GM03348 (cell line): Measurements from ENCODE around the gene CLASRP.
"Not testable (repeated sequence)": the region's sequence is repeated elsewhere in the genome, so short reads cannot be mapped to it uniquely, and the experiment has no call there.

Source experiments
- DNase-seq: peaks from one replicate; pipeline ENCODE4 v3.0.0; 2012; ENCODE audit warnings: low spot score

Gene CLASRP, protein sequence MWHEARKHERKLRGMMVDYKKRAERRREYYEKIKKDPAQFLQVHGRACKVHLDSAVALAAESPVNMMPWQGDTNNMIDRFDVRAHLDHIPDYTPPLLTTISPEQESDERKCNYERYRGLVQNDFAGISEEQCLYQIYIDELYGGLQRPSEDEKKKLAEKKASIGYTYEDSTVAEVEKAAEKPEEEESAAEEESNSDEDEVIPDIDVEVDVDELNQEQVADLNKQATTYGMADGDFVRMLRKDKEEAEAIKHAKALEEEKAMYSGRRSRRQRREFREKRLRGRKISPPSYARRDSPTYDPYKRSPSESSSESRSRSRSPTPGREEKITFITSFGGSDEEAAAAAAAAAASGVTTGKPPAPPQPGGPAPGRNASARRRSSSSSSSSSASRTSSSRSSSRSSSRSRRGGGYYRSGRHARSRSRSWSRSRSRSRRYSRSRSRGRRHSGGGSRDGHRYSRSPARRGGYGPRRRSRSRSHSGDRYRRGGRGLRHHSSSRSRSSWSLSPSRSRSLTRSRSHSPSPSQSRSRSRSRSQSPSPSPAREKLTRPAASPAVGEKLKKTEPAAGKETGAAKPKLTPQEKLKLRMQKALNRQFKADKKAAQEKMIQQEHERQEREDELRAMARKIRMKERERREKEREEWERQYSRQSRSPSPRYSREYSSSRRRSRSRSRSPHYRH

DNA sequence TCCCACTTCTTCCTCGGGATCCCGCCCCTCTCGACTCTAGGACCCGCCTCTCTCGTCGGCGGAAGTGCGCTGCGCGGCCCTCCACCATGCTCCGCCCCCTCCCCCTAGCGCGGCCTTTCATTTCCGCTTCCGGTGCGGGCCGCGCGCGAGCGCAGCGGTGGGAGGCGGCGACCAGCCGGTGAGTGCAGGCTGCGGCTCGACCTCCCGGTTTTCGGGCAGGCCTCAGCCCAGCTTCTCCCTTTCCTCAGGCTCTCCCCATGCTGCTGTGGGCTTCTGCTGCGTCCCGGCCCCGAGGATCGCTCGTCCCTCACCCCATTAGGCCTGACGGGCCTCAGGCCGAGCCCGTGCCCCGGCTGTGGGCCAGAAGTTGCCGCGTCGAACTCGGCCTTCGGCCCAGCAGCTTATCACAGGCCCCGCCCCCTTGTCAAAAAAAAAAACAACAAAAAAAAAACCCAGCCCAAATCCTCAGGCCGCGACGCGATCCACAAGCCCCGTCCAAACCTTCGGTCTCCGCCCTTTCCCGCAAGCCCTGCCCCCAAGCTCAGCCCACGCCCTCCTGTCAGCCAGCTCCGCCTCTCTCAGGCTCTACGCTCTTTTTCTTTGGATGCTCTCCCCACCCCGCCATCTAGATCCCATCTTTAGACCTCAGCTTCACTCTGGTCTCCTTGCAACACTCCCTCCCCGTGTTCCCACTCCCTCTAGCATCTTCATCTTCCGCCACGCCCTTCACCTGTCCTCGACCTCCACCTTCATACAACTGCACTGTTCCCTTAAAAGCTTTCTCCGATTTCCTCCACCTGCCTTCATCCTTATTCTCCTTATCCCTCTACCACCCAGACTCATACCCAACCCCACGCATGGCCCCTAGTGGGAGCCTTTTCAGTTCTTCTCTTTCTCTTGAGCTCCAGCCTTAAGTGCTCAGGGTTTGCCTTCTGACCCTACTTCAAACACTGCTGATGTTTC is at the start of gene CLASRP:
Gene CLASRP, plus strand, starts transcription at position 115 of the 963 bp plus-strand sequence. CDS start 1,168 bp downstream, outside the sequence.
- peak; percentile 97 for DNase-seq

DNA sequence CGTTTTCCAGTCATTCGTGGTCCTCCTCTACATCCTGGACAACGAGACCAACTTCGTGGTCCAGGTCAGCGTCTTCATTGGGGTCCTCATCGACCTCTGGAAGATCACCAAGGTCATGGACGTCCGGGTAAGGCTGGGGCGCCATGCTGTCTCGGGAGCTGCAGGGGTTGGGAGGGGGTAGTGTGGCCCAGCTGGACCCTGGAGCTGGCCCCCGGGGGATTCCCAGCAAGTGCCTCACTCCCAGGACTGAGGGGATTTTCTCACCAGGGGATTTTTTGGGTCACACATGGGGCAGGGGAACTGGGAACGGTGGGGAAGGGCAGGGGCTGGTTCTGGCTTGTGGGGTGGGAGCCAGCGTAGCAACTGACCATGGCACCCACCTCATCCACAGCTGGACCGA is 48.4 kb upstream of the CLASRP start:
- DNase-seq: no peak

DNA sequence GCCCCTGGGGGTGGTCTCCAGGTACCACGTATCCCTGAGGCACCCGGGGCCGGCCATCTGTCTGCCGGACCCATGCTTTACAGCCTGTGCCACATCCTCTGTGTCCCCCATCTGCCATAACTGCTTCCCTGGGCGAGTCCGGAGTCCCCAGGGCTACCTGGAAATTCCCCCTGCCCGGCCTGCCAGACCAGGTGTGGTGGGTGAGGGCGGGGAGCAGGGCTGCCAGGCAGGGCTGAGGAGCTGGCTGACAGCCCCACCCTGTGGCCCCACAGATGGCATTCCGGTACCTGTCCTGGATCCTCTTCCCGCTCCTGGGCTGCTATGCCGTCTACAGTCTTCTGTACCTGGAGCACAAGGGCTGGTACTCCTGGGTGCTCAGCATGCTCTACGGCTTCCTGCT is 47.9 kb upstream of the CLASRP start:
- no peak for DNase-seq

DNA sequence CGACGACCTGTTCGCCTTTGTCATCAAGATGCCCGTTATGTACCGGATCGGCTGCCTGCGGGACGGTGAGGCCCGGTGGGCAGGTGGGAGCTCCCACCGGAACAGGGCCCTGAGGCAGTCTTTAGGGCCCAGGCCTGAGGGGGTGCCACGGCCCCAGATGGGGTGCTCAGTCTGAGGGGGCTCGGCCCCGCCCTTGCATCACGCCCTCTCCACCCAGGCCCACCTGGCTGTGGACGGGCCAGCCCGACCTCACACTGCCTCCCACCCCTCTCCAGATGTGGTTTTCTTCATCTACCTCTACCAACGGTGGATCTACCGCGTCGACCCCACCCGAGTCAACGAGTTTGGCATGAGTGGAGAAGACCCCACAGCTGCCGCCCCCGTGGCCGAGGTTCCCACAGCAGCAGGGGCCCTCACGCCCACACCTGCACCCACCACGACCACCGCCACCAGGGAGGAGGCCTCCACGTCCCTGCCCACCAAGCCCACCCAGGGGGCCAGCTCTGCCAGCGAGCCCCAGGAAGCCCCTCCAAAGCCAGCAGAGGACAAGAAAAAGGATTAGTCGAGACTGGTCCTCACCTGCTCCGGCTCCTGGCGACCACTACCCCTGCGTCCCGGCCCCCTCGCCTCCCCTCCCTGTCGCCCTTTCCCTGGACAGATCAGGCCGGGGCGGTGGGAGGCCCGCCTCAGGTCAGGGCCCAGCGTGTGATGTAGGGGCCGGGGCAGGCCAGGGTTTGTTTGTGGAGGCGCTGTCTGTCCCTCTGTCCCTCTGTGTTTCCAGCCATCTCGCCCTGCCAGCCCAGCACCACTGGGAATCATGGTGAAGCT is 46.3 kb upstream of the CLASRP start:
- no peak for DNase-seq

DNA sequence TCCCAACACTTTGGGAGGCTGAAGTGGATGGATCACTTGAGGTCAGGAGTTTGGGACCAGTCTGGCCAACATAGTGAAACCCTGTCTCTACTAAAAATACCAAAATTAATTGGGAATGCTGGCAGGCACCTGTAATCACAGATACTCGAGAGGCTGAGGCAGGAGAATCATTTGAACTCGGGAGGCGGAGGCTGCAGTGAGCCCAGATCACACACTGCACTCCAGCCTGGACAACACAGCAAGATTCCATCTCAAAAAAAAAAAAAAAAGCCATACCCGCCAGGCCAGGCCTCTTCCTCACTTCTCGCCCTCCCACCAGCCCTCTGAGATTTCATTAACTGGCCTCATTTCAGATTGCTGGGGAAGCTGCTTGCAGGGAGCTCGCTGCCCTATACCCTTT is 45.3 kb upstream of the CLASRP start:
- no peak for DNase-seq

DNA sequence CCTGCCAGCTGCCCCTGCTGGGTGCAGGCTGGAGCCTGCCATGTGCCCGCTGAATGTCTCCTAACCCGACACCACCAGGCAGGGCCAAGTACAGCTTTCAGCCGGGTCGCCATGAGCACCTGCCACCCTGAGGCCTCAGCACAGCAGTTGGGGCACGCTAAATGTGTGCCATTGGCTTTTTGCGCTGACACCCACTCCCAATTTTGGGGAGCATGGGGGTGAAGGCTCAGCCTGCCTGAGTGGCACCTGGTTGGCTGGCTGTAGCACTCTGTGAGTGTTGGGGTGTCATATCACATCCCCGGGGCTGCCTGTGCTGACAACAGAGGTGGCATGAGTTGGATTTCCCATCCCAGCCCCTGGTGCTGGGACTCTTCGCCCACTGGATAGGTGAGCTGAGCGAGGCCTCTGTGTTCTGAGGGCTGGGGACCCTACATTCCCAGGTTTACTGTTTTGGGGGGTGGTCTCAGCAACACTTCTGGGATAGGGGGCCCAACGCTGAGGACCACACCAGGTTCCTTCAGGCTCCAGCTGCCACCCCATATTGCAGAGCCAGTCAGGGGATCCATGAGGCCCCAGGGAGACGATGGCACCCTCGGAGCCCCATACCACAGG is 44.8 kb upstream of the CLASRP start:
- DNase-seq: no peak

DNA sequence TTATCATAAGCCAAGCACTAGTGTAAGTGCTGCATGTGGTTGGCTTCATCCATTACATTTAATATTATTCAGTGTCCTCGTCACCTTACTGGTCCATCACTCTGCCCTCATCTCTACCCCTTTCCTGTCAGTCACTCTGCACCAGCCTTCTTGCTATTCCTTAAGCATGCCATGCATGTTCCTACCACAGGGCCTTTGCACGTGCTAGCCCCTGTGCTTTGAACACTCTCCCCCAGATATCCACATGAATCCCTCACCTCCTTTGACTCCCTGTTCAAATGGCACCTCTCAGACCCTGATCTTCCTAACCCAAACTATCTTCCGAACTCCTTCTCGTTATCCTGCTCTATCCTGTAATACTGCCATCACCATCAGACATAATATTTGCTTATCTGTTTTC is 40.8 kb upstream of the CLASRP start:
- no peak for DNase-seq

DNA sequence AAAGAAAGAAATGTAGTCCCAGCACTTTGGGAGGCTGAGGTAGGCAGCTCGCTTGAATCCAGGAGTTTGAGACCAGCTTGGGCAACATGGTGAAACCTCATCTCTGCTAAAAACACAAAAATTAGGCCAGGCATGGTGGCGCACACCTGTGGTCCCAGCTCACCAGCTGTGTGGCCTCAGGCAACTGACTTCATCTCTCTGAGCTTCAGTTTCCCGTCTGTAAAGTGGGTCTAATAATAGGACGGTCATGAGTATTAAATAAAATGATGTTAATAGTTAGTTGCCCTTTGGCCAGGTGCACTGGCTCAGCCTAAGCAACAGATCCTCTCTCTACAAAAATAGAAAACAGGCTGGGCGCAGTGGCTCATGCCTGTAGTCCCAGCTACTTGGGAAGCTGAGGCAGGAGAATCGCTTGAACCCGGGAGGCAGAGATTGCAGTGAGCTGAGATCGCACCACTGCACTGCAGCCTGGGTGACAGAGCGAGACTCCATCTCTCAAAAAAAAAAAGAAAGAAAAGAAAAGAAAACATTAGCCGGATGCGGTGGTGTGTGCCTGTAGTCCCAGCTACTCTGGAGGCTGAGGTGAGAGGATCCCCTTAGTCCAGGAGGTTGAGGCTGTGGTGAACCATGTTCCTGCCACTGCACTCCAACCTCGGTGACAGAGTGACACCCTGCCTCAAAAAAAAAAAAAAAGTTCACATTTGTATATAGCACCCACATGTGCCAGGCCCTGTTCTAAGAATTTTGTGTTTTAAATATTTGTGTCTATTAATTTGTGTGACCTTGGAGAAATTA is 39.5 kb upstream of the CLASRP start:
- not testable (repeated sequence) for DNase-seq

DNA sequence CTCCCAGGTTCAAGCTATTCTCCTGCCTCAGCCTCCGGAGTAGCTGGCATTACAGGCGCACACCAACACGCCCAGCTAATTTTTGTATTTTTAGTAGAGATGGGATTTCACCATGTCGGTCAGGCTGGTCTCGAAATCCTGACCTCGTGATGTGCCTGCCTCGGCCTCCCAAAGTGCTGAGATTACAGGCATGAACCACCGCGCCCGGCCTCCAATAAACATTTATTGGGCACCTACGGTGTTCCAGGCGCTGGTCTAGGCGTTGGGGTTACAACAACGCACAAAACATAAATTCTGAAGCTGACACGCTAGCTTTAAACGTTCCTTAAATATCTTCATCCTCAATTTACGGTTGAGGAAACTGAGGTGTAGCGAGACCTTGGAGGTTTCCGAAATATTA is 38.2 kb upstream of the CLASRP start:
- DNase-seq: not testable (repeated sequence)

DNA sequence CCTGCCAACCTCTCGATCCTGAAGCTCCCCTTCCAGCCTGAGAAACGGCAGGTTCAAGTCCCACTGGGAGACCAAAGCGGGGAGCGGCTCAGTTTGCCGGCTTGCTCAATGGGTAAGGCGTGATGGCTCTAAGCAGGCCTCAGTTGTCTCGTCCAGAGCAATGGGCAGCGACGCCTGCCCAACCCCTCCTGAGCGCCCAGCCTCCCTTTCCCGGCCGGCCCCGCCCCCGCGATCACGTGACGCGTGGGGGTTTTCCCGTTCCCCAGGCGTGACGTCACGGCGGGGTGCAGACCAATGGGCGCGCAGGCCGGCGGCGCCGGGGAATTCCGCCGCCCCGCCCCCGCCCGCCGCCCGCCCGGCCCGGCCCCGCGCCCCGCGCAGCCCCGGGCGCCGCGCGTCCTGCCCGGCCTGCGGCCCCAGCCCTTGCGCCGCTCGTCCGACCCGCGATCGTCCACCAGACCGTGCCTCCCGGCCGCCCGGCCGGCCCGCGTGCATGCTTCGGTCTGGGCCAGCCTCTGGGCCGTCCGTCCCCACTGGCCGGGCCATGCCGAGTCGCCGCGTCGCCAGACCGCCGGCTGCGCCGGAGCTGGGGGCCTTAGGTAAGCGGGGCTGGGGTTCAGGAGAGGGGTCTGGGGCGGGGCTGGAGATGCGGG is 37.6 kb upstream of the CLASRP start, which contains the start of gene RELB:
Gene RELB, plus strand, starts transcription at position 378 of the 653 bp plus-strand sequence. Its CDS starts 116 bp downstream, at position 494.
- DNase-seq: peak; percentile 99

DNA sequence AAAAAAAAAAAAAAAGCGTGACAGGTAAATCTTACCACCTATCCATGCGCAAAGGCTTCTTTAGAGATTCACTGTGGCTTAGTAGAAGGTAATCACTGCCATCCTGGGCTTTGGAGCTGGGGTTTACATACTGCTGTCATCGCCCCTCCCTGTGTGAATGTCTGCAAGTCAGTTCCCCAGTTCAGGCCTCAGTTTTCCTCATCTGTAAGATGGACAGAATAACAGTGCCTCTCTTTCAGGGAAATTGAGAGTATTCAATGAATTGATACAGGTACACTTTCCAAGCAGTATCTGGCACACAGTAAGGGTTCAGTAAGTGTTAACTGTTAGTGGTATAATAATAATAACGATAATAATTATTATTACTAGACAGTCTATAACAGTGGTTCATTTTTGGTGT is 35.4 kb upstream of the CLASRP start:
- DNase-seq: no peak

DNA sequence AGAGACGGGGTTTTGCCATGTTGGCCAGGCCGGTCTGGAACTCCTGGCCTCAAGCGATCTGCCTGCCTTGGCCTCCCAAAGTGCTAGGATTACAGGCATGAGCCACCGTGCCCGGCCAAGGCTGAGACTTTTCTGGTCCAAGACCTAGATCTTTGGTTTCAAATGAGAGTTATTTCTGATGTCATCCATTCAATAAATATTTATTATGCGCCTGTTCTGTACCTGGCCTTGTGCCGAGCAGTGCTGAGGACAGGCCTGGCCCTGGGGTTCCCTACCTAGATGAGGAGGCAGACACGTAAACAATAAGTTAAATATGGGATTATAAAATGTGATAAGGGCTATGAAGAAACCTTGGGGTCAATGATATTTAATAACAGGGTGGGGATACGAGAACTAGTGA is 33.1 kb upstream of the CLASRP start:
- no peak for DNase-seq

DNA sequence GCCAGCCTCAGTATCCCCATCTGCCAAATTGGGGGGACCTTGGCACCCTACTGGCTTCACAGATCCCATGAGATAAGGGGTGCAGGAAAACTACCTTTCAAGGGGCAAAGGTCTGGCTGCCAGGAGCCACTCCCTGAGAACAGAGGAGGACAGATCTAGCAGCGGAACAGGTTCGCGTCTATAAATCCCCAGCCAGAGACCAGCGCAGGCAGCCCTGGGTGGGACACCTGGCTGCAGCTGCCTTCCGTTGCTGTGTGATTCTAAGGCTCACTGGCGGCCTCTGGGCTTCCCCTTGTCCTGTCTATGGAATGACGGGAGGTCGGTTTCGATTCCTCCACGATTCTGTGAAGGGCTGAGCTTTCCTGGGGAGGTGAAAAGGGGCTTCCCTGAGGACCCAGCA is 30.3 kb upstream of the CLASRP start:
- no peak for DNase-seq

DNA sequence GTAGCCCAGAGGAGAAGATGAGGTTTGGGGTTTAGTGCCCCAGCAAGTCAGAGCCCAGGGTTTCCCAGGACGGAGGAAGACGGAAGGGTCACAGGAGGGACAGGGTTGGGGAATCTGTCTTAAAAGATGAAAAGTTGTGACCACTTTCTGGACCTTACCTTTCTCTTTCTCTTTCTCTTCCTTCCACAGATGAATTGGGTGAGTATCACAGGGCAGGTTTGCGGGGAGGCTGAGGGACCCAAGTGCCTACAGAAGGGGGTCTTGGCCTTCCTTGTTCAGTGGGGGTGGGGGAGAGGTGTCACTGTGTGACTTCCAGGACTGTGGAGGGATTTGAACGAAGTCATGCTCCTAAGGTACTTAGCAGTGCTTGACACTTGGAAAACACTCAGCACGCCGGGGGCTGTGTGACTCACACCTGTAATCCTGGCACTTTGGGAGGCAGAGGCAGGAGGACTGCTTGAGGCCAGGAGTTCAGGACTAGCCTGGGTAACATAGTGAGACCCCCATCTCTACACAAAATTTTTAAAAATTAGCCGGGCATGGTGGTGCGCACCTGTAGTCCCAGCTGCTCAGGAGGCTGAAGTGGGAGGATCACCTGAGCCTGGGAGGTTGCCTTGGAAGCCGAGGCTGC is 29.1 kb upstream of the CLASRP start:
- no peak for DNase-seq

DNA sequence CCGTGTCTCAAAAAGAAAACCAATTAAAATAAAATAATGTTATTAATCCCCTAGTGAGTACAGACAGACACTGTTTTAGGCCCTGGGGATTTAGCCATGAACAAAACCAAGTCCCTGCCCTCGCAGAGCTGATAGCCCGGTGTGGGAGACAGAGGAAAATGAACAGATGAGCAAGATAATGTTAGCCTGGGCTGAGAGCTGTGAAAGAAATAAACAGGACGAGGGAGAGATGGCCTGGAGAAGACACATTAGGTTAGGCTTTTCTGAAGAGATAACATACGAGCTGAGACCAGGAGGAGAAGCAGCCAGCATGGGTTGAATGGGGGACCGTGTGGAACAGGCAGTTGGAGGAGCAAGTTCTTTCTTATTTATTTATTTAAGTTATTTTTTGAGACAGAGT is 28.5 kb upstream of the CLASRP start:
- no peak for DNase-seq

DNA sequence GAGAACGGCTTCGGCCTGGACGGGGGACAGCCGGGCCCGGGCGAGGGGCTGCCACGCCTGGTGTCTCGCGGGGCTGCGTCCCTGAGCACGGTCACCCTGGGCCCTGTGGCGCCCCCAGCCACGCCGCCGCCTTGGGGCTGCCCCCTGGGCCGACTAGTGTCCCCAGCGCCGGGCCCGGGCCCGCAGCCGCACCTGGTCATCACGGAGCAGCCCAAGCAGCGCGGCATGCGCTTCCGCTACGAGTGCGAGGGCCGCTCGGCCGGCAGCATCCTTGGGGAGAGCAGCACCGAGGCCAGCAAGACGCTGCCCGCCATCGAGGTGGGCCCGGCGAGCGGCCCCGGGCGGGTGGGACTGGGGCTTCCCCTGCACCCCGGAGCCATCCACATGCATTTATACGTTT is 26.9 kb upstream of the CLASRP start:
- no peak for DNase-seq

DNA sequence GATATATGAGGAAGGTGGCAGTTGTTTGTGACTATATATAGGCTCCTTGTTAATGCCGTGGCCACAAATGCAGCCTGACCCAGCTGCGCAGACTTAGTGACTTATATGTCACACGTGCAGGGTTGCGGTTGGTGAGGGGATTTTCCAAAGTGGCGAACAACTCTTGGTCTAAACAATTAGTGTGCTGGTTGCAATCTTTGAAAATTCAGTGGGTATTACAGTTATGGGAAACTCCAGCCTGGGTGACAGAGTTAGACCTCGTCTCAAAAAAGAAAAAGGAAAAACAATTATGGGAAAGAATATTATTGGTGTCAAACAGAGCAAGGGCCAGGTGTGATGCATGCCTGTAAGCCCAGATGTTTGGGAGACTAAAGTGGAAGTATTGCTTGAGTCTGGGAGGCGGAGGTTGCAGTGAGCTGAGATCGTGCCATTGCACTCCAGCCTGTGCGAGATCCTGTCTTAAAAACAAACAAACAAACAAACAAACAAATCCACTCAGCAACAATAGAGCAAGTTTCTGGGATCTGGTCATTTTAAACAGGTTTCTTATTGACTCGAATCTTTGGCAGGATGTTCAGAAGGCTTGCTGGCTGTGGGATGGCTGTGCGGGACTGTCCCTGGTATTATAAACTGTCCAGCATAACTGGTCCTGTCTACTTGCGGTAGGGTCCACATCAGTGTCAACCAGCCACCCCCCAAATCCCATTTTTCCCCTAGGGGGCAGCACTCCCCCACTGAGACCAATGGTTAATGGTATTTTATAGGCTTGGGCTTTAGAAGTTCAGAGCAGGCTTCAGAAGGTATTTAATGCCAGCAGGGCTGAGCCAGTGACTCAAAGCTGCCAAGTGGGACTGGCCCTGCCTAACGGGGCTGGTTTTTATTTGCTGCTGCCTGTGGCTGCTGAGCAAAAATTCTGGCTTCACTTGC is 22.2 kb upstream of the CLASRP start:
- peak; percentile 89 for DNase-seq

DNA sequence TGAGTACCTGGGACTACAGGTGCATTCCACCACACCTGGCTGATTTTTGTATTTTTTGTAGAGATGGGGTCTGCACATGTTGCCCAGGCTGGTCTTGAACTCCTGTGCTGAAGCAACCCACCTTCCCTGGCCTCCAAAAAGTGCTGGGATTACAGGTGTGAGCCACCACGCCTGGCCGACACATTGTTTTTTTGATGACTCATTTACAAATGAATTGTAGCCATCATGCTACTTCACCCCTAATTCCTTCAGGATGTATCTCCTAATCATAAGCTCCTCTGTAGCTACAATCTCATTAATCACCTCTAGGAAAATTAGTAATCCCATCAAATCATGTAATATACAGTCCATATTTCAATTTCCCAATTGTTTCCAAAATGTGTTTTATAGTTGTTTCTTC is 19.7 kb upstream of the CLASRP start:
- DNase-seq: no peak
